Hindlimb muscle (tissue), 1 donor: ENCODE data around the gene ACTRT2. TPM values are rescaled to one million over a fixed set of nuclear protein-coding genes. Genes with fewer than 3 reads are reported as not detected.

Experiments
- DNase-seq: peaks from one replicate; pipeline ENCODE4 v3.0.0-alpha.2; 2013
- polyA plus RNA-seq: library from polyadenylated mRNA; unstranded; fragments of 120-200 nt; gene quantifications from one replicate; pipeline ENCODE4 v1.2.1, GENCODE V29; 2013; ENCODE audit not compliant: insufficient read length

Gene ACTRT2
- polyA plus RNA-seq, 1 donor = not detected

DNA sequence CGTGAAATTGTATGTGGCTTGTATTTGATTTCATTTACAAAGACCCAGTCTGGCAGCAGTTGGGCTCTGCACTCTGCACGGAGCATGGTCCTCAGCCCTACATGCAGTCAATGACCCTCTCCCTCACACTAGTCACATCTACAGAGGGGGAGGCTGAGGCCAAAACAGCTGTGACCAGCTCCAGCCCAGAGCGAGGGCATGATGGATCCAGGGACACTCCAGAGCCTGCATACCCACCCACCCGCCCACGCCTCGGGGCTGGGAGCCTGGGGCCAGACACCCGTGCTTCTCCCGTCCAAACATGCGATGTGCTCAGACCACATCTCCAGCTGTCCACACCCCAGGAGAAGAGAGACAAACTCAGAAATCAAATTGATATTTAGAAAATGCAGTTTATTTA lies 33.8 kb downstream of the ACTRT2 start:
- DNase-seq = no peak

DNA sequence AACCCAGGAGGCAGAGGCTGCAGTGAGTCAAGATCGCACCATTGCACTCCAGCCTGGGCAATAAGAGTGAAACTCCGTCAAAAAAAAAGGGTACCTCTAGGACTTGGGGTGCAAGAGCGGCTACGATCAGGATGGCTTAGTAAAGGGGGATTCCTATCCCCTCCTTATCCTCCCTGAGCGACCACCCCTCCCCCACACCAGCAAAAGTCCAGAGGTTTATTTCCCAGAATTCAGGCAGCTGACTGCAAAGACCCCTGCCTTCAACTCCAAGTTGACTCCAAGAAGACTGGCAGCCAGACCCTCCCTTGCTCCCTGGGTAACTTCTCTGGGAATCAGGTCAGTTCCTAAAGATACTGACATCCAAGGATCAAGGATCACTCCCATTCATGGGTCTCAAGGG lies 35.4 kb downstream of the ACTRT2 start:
- DNase-seq = no peak

DNA sequence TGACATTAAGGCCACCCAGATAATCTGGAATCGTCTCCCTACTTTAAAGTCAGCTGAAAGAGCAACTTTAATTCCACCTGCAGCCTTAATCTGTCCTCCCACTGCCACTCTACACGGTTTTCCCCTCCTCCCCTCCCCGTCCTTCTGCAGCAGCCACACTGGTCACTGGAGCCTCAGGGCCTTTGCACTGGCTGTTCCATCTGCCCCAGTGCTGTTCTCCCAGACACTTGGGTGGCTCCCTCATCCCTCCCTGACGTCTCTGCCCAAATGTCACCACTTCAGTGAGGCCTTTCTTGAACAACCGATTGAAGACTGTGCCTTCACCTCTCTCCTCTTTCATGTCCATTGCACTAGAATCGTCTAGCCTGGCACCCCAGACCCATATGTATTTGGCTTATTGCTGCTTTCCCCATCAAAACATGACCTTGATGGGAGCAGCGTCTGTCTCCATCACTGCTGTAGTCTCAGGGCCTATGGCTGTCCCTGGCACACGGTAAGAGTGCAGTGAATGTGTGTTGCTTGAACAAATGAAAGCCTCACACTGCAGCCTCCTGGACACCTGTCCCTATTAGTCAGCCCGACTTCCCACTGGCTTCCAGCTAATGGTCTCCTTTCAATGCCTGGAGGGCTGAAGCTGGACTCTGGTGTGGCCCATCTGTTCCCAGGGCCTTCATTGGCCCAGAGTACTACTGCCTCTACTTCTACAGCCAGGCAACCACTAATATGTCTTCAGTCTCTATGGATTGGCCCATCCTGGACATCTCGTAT lies 37.2 kb downstream of the ACTRT2 start:
- no peak for DNase-seq

DNA sequence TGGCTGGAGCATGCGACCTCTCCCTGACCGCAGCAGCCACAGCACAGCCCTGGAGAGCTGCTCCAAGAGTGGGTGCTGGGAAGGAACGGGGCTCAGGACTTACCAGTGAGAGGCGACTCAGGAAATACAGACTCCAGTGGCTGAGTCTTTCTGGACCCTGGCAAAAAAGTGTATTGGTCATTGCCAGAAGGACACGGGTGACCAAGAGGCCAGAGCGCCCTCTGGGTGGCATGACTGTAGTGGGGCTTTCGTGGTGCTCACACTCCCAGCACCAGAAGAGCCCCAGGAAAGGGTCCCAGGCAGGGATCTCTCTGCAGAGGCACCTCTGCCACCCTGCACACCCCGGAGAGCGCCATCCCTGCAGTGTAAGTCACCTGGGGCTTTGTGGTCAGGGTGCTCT lies 38.9 kb downstream of the ACTRT2 start:
- no peak for DNase-seq

DNA sequence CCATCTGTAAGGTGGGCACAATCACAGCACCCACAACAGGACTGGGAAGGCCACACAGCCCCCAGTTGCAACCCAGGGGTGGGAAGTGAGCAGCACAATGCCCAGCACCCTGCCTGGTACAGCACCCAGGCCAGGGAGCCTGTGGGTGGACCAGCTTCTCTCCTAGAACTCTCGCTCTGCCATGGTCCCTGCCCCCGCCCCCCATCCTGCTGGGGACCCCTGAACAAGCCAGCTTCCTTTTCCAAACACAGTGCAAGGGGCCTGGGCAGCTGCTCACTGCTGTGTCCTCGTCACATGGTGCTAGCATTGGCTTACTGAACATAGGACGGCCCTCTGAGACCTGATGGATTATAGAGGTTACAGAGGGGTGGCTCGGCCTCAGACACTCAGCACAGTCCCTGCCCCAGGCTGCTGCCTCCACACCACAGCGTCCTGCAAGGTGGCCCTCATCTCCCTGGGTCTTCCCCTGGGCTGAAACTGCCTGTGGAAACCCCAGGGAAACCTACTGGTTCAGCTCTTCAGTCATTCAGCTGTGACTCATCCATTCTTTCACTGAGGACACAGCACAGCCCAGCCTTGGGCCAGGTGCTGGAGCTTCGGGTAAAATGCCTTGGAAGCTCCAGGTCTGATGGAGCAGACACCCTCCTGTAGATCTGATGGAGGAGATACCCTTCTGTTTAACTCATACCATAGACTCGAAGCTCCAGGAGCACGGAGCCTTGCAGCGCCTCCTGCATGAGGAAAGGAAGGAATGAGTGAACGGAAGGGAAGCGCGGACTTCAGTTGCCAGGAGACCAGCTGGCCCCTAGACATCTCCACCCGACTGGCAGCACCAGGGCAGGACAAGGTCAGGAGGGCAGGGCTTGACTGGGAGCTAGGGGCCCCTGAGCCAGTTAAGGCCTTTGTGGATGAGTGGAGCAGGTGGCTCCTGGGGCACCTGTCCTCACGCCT lies 39.6 kb downstream of the ACTRT2 start:
- DNase-seq = no peak

DNA sequence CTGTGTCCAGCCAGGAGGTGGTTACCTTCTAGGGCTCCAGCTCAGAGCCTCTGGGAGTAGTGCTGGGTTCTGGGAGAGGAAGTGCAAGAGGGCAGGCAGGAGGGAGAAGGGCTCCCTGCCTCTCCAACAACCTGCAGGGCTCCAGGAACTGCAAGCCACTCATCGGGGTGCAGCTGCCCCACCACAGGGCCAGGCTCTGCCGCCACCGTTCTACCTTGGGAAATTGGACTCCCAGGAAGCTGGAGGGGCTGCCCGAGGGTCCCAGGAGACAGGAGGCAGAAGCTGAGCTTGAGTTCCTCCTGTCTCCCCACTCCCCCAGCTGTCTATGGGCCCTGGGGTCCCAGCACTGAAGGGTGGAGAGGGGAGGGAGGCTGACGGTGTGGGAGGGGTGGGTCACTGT lies 40.3 kb downstream of the ACTRT2 start:
- DNase-seq = no peak

DNA sequence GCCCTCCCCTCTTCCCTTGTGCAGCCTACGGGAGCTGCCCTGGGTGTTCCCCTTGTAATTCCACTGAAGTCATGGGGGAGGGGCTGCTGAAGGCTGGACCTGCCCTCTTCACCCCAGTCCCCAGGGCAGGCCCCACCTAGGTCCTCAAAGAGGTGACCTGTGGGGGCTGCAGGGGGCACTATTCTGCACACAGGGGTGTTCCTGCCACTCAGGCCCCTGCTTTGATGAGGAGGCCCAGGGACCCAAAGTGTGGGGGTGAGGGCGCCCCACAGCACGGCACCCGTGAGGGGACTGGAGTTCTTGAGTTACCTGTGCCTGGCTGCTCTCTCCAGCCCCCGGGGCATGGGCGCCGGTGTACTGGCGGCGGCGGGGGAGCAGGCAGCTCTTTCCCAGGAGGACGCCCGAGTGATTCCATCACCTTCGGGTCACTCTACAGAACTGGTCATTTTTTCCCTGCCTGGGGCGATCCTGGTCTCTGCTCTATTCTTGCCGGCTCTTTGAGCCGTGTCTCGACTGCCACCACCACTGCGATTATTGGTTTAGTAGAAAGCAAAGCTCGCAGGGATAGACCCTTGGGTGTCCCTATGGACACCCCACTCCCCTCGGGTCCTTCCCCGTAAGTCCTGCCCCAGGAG lies 40.8 kb downstream of the ACTRT2 start:
- no peak for DNase-seq

DNA sequence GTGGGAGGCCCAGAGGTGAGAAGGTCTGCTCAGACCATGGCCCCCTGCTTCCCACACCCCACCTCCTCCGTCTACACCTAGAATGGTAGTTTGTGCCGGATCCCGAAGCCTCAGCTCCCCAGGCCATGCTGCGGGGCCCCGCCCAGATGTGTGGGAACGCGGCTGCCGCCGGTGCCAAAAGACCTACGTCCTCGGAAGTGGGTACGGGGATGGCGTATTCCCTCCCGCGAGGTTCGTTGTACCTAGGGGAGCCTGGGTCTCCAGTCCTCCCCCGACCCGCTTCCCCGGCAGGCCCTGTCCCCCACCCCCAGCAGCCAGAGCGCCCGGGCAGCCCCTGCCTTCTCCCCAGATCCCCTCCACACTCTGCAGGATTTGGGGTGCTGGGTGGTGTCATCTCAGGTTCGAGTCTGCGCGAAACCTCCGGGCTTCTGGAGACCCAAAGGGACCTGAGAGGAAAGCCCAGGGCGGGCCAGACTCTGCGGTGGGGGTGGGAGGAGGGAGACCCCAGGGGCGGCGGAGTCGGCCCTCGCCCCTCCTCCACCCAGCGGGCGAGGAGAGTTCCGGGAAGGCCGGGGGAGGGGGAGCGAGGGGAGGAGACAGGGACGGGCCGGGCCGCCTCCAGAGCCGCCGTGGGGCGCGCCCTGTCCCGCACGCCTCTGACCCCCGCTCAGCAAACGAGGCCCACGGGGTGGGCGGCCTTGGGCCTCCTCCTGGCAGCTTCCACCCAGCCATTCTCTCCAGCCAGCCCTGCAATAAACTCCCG lies 41.5 kb downstream of the ACTRT2 start:
- DNase-seq = no peak

DNA sequence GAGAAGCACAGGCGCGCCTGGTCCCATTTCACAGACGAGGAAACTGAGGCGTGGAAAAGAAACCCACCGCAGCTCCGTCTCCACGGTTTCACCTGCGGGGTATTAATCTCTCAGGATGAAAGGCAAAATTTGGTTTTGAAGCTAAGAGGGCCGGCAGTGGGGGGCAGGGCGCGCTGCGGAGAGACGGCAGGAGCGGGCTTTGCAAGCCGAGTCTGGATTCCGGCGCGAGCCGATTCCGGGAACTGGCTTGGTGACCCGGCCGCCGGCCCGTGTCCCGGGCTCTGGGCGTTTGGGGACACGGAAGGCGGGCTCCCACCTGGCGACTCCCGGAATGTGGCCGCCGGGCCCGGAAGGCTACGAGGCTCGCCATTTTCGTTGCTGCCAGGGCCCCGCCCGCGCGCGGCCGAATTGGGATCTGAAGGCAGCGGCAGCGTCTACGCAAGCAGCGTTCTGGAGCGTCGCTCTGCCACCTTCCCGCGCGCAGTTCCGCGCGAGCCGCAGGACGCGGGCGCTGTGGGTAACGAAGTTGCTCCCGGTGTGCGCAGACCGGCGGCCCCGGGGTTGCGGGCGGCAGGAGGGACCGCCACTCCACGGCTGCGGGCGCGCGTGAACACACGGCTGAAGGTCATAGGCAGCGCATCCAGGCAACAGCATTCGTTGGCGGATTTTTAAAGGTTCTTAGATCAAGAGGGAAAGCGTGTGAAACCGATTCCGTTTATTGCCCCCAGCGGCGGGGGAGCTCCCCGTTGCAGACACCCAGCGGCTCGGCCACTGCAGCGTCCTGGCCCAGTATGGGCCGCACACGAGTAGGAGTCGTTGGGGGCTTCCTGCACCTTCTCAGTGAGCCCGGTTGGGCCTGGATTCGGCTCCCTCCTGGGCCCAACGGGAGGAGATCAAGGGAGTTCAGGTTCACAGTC lies 42.4 kb downstream of the ACTRT2 start:
- DNase-seq = no peak

DNA sequence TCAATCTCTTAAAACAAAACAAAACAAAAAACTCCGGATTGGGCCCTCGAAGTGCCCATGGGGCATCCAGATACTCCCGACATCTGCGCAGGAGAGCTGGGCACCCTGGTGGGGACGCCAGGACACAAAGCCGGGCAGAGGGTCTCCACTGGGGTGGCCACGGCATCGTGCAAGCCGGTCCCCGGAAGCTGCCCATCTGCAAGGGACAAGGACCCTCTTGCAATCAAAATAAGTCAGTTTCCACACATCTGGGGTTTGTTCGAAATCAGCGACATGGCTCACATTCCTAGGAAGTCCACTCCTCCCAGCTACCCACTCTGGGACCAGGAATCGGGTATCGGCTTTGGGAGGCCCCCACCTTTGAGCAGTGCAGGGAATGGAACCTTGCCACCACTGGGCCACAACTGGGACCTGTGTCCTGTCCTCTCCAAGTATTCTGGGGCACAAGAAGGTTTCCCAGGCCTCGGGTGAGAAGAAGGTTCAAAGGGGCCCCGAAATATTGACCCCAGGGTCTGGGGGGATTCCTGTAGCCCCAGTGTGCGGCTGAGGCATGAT lies 43.1 kb downstream of the ACTRT2 start:
- DNase-seq = no peak

DNA sequence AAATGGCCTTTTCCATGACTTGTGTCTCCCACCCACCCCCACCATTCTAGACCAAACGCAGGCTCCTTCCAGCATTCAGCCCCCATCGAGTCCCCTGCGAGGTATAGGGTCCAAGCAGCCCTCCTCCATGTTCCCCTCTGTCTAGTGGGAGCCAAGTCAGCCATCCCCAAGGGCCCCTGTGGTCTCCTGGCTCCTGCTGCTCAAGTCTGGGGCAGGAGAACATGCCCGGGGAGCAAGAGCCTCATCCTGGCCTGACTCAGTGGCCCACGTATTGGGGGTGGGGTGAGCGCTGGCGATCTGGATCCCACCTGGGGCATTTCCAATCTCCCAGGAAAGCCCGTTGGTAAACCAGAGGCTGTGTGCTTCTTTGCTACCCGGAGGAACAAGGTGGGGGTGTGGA lies 43.6 kb downstream of the ACTRT2 start:
- no peak for DNase-seq

DNA sequence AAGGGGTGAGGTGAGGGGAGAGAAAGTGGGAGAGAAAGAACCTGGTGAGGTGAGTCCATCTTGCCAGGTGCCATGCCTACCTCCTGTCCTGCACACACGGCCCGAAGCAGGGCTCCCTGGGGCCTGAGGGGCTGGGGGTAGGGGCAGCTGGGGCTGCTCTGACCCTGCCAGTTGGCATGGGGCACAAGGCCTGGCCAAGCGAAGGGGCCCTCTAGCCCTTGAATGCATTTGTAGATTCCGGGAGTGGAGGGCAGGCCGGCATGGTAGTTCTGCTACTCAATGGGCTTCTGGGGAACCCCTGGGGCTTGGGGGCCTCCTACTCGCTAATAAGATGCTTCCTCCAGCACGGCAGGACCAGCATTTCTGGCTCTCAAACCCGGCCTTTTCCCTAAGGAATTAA lies 44.1 kb downstream of the ACTRT2 start:
- DNase-seq = no peak

DNA sequence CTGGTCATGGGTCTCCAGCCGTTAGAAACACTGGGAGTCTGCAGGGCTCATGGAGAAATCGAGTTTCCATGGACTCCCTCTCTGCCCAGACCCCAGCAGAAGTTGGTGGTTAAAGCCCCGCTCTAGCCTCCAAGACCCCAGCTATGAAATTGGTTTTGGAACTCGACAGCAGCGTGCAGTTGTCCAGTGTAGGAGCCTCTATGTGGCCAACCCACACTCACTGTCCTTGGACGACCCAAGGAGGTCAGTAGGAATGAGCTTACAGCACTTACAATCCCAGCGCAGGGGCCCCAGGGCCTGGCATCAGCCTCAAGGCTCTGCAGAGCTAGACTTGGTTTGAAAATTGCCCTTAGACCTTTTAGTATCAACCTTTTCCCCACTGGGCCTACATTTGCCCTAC lies 44.5 kb downstream of the ACTRT2 start:
- DNase-seq = no peak

DNA sequence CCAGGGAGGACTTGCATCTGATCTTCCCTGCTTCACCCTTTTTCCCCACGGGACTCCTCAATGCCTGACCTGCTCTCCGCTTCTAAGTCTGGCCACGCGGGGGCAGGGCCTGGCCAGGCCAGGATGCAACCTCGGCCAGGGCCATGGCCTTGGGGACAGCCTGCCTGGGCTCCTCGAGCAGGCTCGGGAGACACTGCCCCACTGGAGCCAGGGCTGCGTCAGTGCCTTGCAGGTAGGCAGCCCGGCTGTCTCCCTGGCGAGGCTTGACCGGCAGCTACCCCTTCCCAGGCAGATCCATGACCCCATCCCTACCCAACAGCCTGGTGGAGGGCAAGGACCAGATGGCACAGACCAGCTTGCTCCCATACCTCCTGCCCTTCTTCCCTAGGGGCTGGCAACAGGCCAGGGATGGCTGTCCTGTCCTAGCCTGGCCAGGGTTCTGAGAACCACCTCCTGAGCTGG lies 45.0 kb downstream of the ACTRT2 start:
- no peak for DNase-seq

DNA sequence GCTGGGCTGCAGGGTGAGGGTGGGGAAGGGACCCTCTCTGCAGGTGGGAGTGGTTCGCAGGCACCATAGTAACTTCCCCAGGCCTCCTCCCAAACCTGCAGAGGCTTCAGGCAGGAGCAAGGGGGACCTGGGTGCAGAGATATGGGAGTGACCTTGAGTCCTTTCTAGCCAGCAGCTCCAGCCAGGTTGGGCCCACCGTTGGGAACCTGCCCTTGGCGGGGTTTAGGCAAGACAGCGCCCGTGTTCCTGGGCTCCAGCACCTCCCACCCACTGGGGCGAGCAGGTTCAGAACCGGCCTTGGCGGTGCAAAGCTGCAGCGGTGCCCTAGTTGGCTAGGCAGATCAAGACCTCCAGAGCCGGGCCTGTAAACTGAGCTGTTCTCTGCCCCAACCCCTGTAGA lies 45.6 kb downstream of the ACTRT2 start:
- no peak for DNase-seq

DNA sequence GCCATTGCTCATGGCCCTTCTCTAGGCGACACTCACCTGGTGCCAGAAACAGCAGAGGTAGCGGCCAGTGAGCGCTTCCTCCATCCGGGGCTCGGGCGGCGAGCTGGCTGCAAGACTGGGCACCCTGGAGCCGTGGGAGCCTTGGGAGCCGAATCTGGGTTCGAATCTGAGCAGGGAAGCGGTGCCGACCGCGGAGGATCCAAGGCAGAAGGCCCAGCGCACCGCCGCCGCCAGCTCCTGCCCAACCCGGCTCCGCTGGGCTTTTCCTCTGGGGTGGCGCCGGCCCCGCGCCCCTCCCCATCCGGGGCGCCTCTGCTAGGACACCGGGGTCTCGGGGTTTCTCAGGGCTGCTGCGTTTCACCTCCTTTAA lies 46.0 kb downstream of the ACTRT2 start:
- DNase-seq = no peak

DNA sequence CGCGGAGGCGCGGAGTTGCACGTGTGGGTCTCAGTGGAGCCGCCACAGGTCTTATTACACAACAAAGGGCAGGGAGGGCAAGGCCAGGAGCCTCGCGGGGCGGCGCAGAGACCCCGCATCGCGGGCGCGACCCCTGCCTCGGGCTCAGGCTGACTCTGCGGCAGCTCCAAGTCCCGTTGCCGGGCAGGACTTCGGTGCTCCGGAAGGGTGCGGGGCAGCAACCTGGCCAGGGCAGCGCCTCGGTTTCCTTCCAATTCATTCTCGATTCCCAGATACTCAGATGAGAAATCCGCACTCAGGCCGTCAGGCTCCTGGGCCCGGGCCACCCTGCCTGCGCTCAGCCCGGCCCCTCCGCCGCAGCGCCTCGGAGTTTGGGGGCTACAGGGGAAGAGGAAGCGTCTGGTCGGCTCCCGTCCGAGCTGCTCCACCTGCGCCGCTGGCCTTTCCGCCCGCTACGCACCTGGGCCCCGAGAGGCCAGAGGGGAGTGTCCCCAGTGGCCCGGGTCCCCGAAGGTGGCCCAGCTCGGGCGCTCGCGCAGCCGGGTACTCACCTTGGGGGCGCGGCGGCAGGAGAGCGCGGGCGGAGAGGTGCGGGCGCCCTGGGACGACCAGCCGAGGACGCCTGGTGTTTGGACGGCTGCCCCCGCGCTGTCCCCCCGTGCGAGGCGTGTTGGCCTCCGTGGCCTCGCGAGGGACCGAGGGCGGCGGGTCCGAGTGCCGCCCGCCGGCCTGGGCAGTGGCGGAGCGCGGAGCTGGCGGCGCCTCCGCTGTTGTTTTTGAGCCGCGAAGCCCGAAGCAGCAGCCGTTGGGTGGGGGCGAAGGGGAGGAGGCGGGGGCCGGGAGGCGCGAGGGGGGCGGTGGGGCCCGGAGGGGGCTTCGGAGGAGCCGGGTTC lies 46.6 kb downstream of the ACTRT2 start:
- DNase-seq = no peak

DNA sequence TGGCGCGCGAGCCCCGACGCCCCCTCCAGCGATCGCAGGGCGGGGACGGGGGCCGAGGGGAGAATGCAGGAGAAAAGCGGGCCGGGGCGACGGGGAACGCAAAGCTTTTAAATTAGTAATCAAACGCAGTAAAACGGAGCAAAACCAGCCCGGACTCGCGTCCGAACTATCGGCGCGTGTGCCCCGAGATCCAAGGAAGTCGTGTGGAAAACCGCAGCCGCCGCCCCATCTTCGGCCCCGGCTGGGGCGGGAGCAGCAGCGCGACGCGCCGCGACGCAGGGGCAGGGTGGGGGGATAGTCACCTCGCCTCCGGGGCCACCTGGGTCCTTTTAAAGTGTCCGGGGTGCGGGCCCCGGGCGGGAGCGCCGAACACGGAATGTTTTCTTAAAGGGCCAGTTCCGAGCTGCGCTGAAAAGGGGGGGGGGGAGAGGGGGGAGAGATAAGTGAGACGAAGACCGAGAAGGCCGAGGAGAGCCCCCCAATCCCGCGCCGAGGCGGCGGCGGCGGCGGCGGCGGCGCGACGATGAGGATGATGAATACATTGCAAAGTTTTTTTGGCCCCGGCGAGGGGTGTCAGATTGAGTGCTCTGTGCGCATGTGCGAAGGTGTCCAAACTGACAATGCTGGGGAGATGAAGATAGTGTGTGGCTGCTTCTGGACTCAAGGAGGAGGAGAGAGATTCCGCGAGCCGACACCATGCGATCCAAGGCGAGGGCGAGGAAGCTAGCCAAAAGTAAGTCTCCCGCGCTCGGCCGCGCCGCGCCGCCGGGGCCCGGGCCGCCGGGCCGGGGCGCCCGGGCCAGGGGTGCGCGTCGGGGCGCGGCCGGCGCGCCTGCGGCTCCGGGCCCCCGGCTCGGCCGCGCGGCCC lies 47.5 kb downstream of the ACTRT2 start, which contains the start of gene PRDM16:
PRDM16 (plus strand) TSS at position 640 of the 868 bp plus-strand sequence; CDS start at position 697, 57 bp downstream.
- no peak for DNase-seq
